ENCODE data around the gene SMC3. TPM values are rescaled to one million over a fixed set of nuclear protein-coding genes. Genes with fewer than 3 reads are reported as not detected.

Gene SMC3
- total and polyA plus RNA-seq, 2 of the 13 experiments (the other 11 are each of a cell fraction or from before 2014, with no cell fraction given): 11.7 to 48.0 TPM

DNA sequence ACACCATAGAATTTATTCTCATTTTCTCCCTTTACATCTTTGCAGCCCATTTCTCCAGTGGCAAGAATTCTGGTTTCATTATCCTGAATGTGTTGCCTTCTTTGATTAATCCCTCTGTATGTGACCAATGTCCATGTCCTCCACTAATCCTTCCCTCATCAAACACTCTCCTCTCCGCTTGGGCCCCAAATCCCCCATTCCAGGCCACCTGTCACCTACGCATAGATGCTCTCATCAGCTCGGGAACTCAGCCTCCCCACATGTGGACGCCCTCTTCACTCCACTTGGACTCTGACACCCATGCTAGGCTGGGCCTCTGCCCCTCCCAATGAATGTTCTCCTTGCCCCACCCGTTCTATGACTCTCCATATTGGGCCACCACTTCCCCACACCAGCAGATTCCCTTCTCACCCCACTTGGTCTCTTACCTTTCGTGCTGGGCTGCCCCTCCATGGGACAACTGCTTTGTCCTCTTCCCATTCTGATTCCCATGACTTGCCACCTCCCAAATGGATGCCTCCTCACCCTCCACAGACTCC is 57.9 kb downstream of the SMC3 start:
- no peak overlapping the region for H3K4me2 ChIP-seq (ENCODE audit: low read depth, low read length)
- BruUV-seq (replicated peaks): no TSS peak
- H3K27ac ChIP-seq (ENCODE audit: extremely low read length, insufficient read depth, low read length): no peak overlapping the region
- 0 out of 2 replicates have a peak, but pooled peaks cover 9% of the 10 kb centered on the region for H3K4me1 ChIP-seq (ENCODE audit: insufficient read depth, low read length)
- ChIA-PET CTCF (ENCODE audit: low intra/inter-chr PET ratio, low total read pairs) (no interaction called here), POLR2A (no interaction called here)
- H2AFZ ChIP-seq (ENCODE audit: low read length): no peak overlapping the region
- no peaks in the 10 kb centered on the region for H3K79me2 ChIP-seq (ENCODE audit: insufficient read depth, low read length)
- H3K4me3 ChIP-seq (replicated peaks in 1 of 3; ENCODE audit: insufficient read depth in 1 of 3, low read depth in 2 of 3, low read length in 3 of 3): no peak overlapping the region
- DNase-seq (ENCODE audit: low spot score) (no peak), ATAC-seq (no peak), FAIRE-seq (no peak)
- 28% methylated on average over 6 of the region's 6 CpGs for WGBS (ENCODE audit: low lambda C conversion rate)
- H3K9ac ChIP-seq (ENCODE audit: insufficient read depth, low read depth, low read length): no peak overlapping the region
- no peaks in the 10 kb centered on the region for H3K36me3 ChIP-seq (replicated peaks in 1 of 2; ENCODE audit: control insufficient read depth in 1 of 2, insufficient read depth in 2 of 2, low read length in 2 of 2)
- intact Hi-C loops (cut with micrococcal nuclease; ENCODE audit: unreplicated experiment): no loop called here
- in situ Hi-C loops (cut with HindIII; ENCODE audit: extremely low pct_ligation_motif_present, low pct_unique_long_range_greater_than_20kb): no loop called here
- H4K20me1 ChIP-seq (ENCODE audit: insufficient read depth, low read length): no peaks in the 10 kb centered on the region
- H3K27me3 ChIP-seq (ENCODE audit: control insufficient read depth in 1 of 2, insufficient read depth in 2 of 2, low read length in 2 of 2): peaks cover 0 to 1% of the 10 kb centered on the region in 2 experiments; a peak in 2 of 5 replicates
- H3K9me3 ChIP-seq (ENCODE audit: low read length): no peaks in the 10 kb centered on the region
- TF ChIP-seq STAG1 (CRISPR knock-in tag; IDR thresholded peaks at IDR 0.05) (no peak), MTA3 (CRISPR knock-in tag; IDR thresholded peaks at IDR 0.05) (no peak), CHD4 (IDR thresholded peaks at IDR 0.05; ENCODE audit: borderline replicate concordance, low read length) (no peak), MLLT10 (CRISPR knock-in tag; IDR thresholded peaks at IDR 0.05) (no peak), CSRNP1 (CRISPR knock-in tag; IDR thresholded peaks at IDR 0.05) (no peak), ZNF687 (CRISPR knock-in tag; IDR thresholded peaks at IDR 0.05) (no peak), ZNF543 (CRISPR knock-in tag; IDR thresholded peaks at IDR 0.05) (no peak), ADNP (CRISPR knock-in tag; IDR thresholded peaks at IDR 0.05) (no peak), FOXM1 (CRISPR knock-in tag; IDR thresholded peaks at IDR 0.05) (no peak)
